ENCODE data around the gene FAM237A. TPM values are rescaled to one million over a fixed set of nuclear protein-coding genes. Genes with fewer than 3 reads are reported as not detected.

FAM237A gene
- total RNA-seq (2012; rRNA removed) = not detected in 2 replicates

- Histone ChIP-seq H3K4me3 (ENCODE audit: low read length) (no peak within 1 kb of the TSS), H3K36me3 (ENCODE audit: insufficient read depth, low read length) (no peaks in the 10 kb centered on the region), H3K27me3 (ENCODE audit: control insufficient read depth, insufficient read depth, low read length) (peaks cover 20% of the 10 kb centered on the region), H3K4me2 (ENCODE audit: low read length) (peak within 1 kb of the TSS; percentile 61), H3K9me3 (replicated peaks; ENCODE audit: low read length) (no peaks in the 10 kb centered on the region), H3K4me1 (ENCODE audit: control insufficient read depth, insufficient read depth, low read length) (no peaks in the 10 kb centered on the region), H3K9ac (ENCODE audit: low read depth, low read length) (no peak within 1 kb of the TSS)
Observed at GRCh38 chr2:206642075-206643025, at the start of gene FAM237A. Gene FAM237A (plus strand): TSS chr2:206642487. CDS start chr2:206644237, 1,750 bp downstream.

DNA sequence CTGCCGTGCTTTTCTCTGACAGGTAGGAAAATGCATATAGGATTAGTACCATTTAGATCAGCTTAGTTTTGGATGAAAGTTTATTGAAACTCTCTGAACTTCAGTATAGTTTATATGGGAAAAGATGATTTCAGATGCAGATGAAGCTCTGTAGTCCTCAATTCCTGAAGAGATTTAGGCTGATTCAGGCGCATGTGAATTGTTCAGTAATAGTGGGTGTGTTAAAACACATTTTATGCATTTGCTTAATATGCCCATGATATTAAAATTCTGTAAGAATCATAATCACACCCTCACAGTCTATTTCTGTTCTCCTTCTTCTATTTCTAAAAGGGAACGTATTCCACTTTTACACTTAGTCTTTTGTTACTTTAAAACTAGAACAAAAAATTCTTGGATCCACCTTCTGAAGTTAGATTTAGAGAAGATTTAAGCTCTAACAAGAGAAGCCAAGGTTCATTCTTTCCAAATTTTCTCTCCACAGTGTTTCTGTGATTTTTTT, 44.5 kb upstream of the FAM237A start:
- no peaks in the 10 kb centered on the region for H3K9me3 ChIP-seq (replicated peaks; ENCODE audit: low read length)
- no peaks in the 10 kb centered on the region for H3K4me1 ChIP-seq (ENCODE audit: control insufficient read depth, insufficient read depth, low read length)
- H3K36me3 ChIP-seq (ENCODE audit: insufficient read depth, low read length) = no peaks in the 10 kb centered on the region
- no peaks in the 10 kb centered on the region for H3K27me3 ChIP-seq (ENCODE audit: control insufficient read depth, insufficient read depth, low read length)
- H3K9ac ChIP-seq (ENCODE audit: low read depth, low read length) = no peak overlapping the region
- no peak overlapping the region for H3K4me3 ChIP-seq (ENCODE audit: low read length)
- H3K4me2 ChIP-seq (ENCODE audit: low read length) = no peak overlapping the region

DNA sequence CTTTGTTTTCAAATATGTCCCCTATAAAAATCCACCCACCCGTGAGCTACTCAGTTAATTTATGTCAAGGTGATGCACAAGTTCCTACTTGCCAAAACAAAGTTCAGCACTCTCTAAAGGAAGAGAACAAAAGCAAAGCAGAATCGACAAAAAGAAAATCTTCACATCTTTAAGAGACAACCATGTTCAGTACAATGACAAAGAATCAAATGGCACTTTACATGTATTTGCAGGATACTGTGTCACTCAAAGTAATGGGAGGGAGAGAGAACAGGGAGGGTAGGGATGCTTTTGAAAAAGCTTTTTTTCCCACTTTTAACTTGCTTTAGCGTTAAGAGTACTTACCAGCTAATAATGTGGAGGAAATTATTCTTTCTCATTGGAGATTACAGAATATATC, 39.0 kb upstream of the FAM237A start:
- no peaks in the 10 kb centered on the region for H3K4me1 ChIP-seq (ENCODE audit: control insufficient read depth, insufficient read depth, low read length)
- H3K4me2 ChIP-seq (ENCODE audit: low read length) = no peak overlapping the region
- no peak overlapping the region for H3K4me3 ChIP-seq (ENCODE audit: low read length)
- no peak overlapping the region for H3K9ac ChIP-seq (ENCODE audit: low read depth, low read length)
- no peaks in the 10 kb centered on the region for H3K27me3 ChIP-seq (ENCODE audit: control insufficient read depth, insufficient read depth, low read length)
- H3K9me3 ChIP-seq (replicated peaks; ENCODE audit: low read length) = no peaks in the 10 kb centered on the region
- H3K36me3 ChIP-seq (ENCODE audit: insufficient read depth, low read length) = no peaks in the 10 kb centered on the region

DNA sequence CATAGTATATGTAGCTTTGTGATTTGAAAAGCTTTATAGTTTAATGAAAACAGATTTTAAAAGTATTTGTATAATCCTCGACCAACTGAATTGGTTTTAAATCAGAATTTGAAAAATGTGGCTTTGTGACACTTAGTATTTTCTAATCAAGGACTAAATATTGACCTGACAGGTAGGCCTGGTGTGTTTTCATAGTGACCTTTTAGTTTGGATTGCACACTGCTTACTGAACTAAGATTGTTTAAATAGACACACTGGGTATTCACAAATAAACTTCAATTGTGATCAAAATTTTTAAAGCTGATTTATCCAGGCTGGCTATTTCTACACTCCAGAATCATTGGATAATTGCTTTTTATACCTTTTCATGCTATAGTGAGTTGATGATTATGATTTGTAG, 31.8 kb upstream of the FAM237A start:
- H3K9me3 ChIP-seq (replicated peaks; ENCODE audit: low read length) = no peaks in the 10 kb centered on the region
- H3K36me3 ChIP-seq (ENCODE audit: insufficient read depth, low read length) = peaks cover 7% of the 10 kb centered on the region
- no peak overlapping the region for H3K9ac ChIP-seq (ENCODE audit: low read depth, low read length)
- H3K27me3 ChIP-seq (ENCODE audit: control insufficient read depth, insufficient read depth, low read length) = no peaks in the 10 kb centered on the region
- no peak overlapping the region for H3K4me2 ChIP-seq (ENCODE audit: low read length)
- H3K4me1 ChIP-seq (ENCODE audit: control insufficient read depth, insufficient read depth, low read length) = peaks cover 8% of the 10 kb centered on the region
- H3K4me3 ChIP-seq (ENCODE audit: low read length) = no peak overlapping the region

DNA sequence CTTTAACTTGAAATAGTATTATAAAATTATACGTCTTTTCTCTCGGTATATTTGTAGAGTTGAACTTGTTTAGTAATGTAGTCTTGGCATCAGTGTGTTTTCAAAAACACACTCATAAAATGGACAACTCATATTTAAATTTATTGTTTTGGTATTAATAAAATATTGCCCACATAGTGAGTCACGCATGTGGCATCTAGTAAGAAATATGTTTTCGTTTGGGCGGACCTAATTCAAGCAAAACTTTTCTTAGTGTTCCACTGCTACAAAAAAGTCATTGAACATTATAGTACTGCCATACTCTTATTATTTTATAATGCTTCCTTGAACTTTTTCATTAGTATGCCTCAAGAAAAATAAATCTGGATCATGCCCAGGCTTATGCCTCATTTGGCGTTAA, 31.1 kb upstream of the FAM237A start:
- Histone ChIP-seq H3K9ac (ENCODE audit: low read depth, low read length) (no peak overlapping the region), H3K27me3 (ENCODE audit: control insufficient read depth, insufficient read depth, low read length) (no peaks in the 10 kb centered on the region), H3K4me1 (ENCODE audit: control insufficient read depth, insufficient read depth, low read length) (peaks cover 15% of the 10 kb centered on the region), H3K36me3 (ENCODE audit: insufficient read depth, low read length) (peaks cover 7% of the 10 kb centered on the region), H3K4me3 (ENCODE audit: low read length) (no peak overlapping the region), H3K9me3 (replicated peaks; ENCODE audit: low read length) (no peaks in the 10 kb centered on the region), H3K4me2 (ENCODE audit: low read length) (no peak overlapping the region)

DNA sequence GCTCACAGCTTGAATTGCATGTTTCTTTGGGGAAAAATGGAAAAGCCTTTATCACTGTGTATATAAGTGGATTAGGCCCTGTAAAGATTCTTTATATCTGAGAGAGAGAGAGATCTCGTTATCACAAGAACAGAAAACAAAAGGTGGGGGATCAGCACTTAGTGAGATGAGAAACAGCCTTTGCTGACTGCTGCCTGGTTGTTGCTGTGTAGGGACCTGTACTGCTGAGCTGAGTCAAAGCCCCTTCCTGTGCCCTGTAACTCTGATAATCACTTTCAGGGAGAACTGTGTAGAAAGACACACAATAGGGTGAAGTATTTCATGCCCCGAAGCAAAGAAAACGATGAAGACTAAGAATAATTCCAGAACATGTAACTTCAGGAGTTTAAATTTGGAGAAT, 30.6 kb upstream of the FAM237A start:
- no peaks in the 10 kb centered on the region for H3K9me3 ChIP-seq (replicated peaks; ENCODE audit: low read length)
- peaks cover 7% of the 10 kb centered on the region for H3K36me3 ChIP-seq (ENCODE audit: insufficient read depth, low read length)
- H3K27me3 ChIP-seq (ENCODE audit: control insufficient read depth, insufficient read depth, low read length) = no peaks in the 10 kb centered on the region
- peaks cover 15% of the 10 kb centered on the region for H3K4me1 ChIP-seq (ENCODE audit: control insufficient read depth, insufficient read depth, low read length)
- no peak overlapping the region for H3K4me3 ChIP-seq (ENCODE audit: low read length)
- no peak overlapping the region for H3K9ac ChIP-seq (ENCODE audit: low read depth, low read length)
- H3K4me2 ChIP-seq (ENCODE audit: low read length) = no peak overlapping the region

DNA sequence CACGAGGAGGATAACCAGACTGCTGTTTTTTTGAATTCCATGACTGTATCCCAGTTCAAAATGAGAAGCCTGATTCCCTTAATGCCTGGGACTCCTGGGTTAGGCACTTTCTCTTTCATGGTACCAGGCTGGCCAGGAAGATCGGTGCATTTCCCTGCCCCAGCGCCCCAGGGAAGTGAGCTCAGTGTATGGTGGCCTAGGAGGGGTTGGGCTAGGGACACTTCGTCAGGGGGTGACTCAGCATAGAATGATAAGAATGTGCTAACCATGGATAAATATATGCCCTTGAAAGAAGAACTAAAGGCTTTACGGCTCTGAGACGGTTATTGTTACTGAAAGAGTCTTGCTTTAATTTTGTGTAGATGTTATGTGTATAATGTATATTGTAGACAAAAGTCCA, 27.5 kb upstream of the FAM237A start:
- Histone ChIP-seq H3K27me3 (ENCODE audit: control insufficient read depth, insufficient read depth, low read length) (no peaks in the 10 kb centered on the region), H3K4me1 (ENCODE audit: control insufficient read depth, insufficient read depth, low read length) (peaks cover 15% of the 10 kb centered on the region)

GRCh38 chr2:206615417-206616089, 26.7 kb upstream of the FAM237A start:
- H3K36me3 ChIP-seq (ENCODE audit: insufficient read depth, low read length) = peaks cover 7% of the 10 kb centered on the region
- no peaks in the 10 kb centered on the region for H3K9me3 ChIP-seq (replicated peaks; ENCODE audit: low read length)
- H3K4me2 ChIP-seq (ENCODE audit: low read length) = no peak overlapping the region
- peaks cover 15% of the 10 kb centered on the region for H3K4me1 ChIP-seq (ENCODE audit: control insufficient read depth, insufficient read depth, low read length)
- no peak overlapping the region for H3K9ac ChIP-seq (ENCODE audit: low read depth, low read length)
- H3K27me3 ChIP-seq (ENCODE audit: control insufficient read depth, insufficient read depth, low read length) = no peaks in the 10 kb centered on the region
- H3K4me3 ChIP-seq (ENCODE audit: low read length) = no peak overlapping the region

More for the DNA sequence above, 27.5 kb upstream of the FAM237A start:
- H3K4me3 ChIP-seq (ENCODE audit: low read length) = no peak overlapping the region
- H3K36me3 ChIP-seq (ENCODE audit: insufficient read depth, low read length) = peaks cover 7% of the 10 kb centered on the region
- no peaks in the 10 kb centered on the region for H3K9me3 ChIP-seq (replicated peaks; ENCODE audit: low read length)
- H3K4me2 ChIP-seq (ENCODE audit: low read length) = no peak overlapping the region
- H3K9ac ChIP-seq (ENCODE audit: low read depth, low read length) = no peak overlapping the region

- Histone ChIP-seq H3K36me3 (ENCODE audit: insufficient read depth, low read length) (peaks cover 7% of the 10 kb centered on the region), H3K9me3 (replicated peaks; ENCODE audit: low read length) (no peaks in the 10 kb centered on the region), H3K4me2 (ENCODE audit: low read length) (no peak overlapping the region), H3K4me3 (ENCODE audit: low read length) (no peak overlapping the region), H3K9ac (ENCODE audit: low read depth, low read length) (no peak overlapping the region), H3K4me1 (ENCODE audit: control insufficient read depth, insufficient read depth, low read length) (peaks cover 15% of the 10 kb centered on the region), H3K27me3 (ENCODE audit: control insufficient read depth, insufficient read depth, low read length) (no peaks in the 10 kb centered on the region)
Observed at GRCh38 chr2:206616151-206616550, 26.1 kb upstream of the FAM237A start.

- H3K4me1 ChIP-seq (ENCODE audit: control insufficient read depth, insufficient read depth, low read length) = peaks cover 7% of the 10 kb centered on the region
- no peaks in the 10 kb centered on the region for H3K9me3 ChIP-seq (replicated peaks; ENCODE audit: low read length)
- no peaks in the 10 kb centered on the region for H3K36me3 ChIP-seq (ENCODE audit: insufficient read depth, low read length)
Observed at GRCh38 chr2:206619011-206619410, 23.3 kb upstream of the FAM237A start.

GRCh38 chr2:206626108-206626507, 16.2 kb upstream of the FAM237A start:
- no peak overlapping the region for H3K4me2 ChIP-seq (ENCODE audit: low read length)
- H3K9ac ChIP-seq (ENCODE audit: low read depth, low read length) = no peak overlapping the region
- H3K4me1 ChIP-seq (ENCODE audit: control insufficient read depth, insufficient read depth, low read length) = no peaks in the 10 kb centered on the region
- no peaks in the 10 kb centered on the region for H3K9me3 ChIP-seq (replicated peaks; ENCODE audit: low read length)
- no peaks in the 10 kb centered on the region for H3K36me3 ChIP-seq (ENCODE audit: insufficient read depth, low read length)
- H3K4me3 ChIP-seq (ENCODE audit: low read length) = no peak overlapping the region
- peaks cover 15% of the 10 kb centered on the region for H3K27me3 ChIP-seq (ENCODE audit: control insufficient read depth, insufficient read depth, low read length)

More at GRCh38 chr2:206619011-206619410, 23.3 kb upstream of the FAM237A start:
- Histone ChIP-seq H3K9ac (ENCODE audit: low read depth, low read length) (no peak overlapping the region), H3K4me2 (ENCODE audit: low read length) (no peak overlapping the region), H3K4me3 (ENCODE audit: low read length) (no peak overlapping the region), H3K27me3 (ENCODE audit: control insufficient read depth, insufficient read depth, low read length) (no peaks in the 10 kb centered on the region)

All from skeletal muscle satellite cell (primary cell).